ENCODE measurements around the gene NRCAM. TPM values are rescaled to one million over a fixed set of nuclear protein-coding genes. Genes with fewer than 3 reads are reported as not detected.
A peak's percentile ranks its signal among the peaks of the same experiment; 100 is the strongest.

NRCAM gene
- total and polyA plus RNA-seq, 8 donors, result 10.6 to 36.7 (median 16.2) TPM

DNA sequence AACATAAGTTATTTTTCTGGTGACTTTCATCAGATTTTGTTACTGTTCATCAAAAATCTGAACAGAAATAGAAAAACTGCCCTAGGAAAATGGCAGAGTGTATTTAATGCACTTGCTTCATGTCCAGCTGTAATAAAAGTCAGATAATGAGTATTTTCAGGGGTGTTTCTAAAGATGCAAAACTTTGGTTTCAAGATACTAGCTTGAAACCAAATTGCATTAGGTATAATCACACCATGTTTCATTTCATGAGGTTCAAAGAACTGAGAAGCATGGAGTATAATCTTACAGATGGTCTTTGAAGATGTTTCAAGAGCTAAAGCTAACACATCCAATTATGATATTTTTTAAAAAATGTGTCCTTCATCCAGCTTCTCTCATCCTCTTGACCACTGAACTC lies 128.9 kb downstream of the NRCAM start:
- H3K27me3 ChIP-seq, result no peaks in the 10 kb centered on the region
- H3K36me3 ChIP-seq, result no peaks in the 10 kb centered on the region
- no peak for ATAC-seq
- H3K27ac ChIP-seq, result no peak overlapping the region
- intact Hi-C loops (cut with DNase I), result no loop called here
- no peak for DNase-seq
- TF ChIP-seq, protein P1, sequence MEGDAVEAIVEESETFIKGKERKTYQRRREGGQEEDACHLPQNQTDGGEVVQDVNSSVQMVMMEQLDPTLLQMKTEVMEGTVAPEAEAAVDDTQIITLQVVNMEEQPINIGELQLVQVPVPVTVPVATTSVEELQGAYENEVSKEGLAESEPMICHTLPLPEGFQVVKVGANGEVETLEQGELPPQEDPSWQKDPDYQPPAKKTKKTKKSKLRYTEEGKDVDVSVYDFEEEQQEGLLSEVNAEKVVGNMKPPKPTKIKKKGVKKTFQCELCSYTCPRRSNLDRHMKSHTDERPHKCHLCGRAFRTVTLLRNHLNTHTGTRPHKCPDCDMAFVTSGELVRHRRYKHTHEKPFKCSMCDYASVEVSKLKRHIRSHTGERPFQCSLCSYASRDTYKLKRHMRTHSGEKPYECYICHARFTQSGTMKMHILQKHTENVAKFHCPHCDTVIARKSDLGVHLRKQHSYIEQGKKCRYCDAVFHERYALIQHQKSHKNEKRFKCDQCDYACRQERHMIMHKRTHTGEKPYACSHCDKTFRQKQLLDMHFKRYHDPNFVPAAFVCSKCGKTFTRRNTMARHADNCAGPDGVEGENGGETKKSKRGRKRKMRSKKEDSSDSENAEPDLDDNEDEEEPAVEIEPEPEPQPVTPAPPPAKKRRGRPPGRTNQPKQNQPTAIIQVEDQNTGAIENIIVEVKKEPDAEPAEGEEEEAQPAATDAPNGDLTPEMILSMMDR (IDR thresholded peaks at IDR 0.05), result no peak
- H3K9me3 ChIP-seq, result no peaks in the 10 kb centered on the region
- no peaks in the 10 kb centered on the region for H3K4me1 ChIP-seq
- H3K4me3 ChIP-seq, result no peak overlapping the region

DNA sequence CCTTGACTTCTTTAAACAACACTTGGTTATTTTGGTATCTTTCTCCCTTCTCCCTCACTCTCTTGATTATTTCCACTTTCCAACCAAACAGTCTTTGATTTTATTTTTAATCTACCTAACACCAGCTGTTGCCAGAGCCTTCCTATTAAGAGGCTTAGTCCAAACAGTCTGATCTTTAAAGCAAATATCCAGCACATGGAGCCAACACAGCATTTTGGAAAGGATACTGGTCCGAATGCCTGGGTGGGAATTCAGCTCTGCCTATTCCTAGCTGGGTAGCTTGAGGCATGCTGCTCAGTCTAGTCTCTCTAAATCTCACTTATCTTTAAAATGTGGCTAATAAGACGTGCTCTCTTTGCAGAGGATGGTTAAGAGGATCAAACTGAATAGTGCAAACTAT lies 129.3 kb downstream of the NRCAM start:
- H3K27ac ChIP-seq, result no peak overlapping the region
- intact Hi-C loops (cut with DNase I), result no loop called here
- no peaks in the 10 kb centered on the region for H3K4me1 ChIP-seq
- no peak for DNase-seq
- TF ChIP-seq, protein P1 (IDR thresholded peaks at IDR 0.05), result no peak
- no peak for ATAC-seq
- no peaks in the 10 kb centered on the region for H3K36me3 ChIP-seq
- no peaks in the 10 kb centered on the region for H3K27me3 ChIP-seq
- no peaks in the 10 kb centered on the region for H3K9me3 ChIP-seq
- no peak overlapping the region for H3K4me3 ChIP-seq

DNA sequence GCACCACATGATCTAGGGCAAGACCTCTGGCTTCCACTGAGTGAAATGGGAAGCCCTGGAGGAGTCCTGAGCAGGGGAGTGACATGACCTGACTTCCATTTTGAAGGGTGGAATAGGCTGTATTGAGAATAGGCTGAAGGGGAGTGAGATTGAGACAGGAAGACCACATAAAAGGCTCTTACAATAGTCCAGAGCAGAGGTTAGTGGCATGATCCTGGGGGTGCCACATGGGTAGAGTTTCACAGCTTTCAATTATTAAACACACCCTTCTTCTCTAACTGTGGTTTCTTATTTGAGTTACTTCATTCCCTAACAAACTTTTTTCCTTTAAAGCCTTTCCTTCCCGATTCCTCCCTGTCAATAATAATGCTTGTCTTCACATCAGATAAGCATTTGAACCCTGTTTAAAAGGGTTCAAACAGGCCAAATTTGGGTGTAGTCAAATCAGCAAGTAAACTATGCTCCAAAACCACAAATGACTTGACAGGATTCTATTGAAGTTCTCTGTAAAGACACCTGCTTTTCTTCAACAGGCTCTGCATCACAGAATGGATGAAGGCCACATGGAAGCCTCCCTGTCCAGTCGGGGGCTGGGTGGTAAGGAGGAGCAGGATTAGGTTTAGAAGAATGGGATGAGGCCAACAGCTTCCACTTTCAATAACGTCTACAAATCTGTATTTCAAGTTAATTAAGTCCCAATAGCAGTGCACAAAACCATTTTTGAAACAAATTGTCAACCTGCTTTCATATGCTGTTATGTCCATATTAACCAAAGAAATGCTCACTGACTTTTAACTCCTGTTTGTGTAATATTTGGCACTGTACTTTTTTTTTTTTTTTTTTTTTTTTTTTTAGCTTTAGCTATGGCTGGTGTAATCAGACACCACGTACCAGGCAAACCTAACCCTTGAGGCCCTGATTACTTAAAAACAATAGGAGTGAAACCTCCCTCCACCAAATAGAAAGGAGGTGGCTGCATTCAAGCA lies 131.9 kb downstream of the NRCAM start:
- no peak overlapping the region for H3K4me3 ChIP-seq
- ATAC-seq, result no peak
- no peaks in the 10 kb centered on the region for H3K9me3 ChIP-seq
- DNase-seq, result no peak
- H3K4me1 ChIP-seq, result no peaks in the 10 kb centered on the region
- no peak overlapping the region for H3K27ac ChIP-seq
- intact Hi-C loops (cut with DNase I), result no loop called here
- no peaks in the 10 kb centered on the region for H3K27me3 ChIP-seq
- no peaks in the 10 kb centered on the region for H3K36me3 ChIP-seq
- TF ChIP-seq, protein P1 (IDR thresholded peaks at IDR 0.05), result no peak

DNA sequence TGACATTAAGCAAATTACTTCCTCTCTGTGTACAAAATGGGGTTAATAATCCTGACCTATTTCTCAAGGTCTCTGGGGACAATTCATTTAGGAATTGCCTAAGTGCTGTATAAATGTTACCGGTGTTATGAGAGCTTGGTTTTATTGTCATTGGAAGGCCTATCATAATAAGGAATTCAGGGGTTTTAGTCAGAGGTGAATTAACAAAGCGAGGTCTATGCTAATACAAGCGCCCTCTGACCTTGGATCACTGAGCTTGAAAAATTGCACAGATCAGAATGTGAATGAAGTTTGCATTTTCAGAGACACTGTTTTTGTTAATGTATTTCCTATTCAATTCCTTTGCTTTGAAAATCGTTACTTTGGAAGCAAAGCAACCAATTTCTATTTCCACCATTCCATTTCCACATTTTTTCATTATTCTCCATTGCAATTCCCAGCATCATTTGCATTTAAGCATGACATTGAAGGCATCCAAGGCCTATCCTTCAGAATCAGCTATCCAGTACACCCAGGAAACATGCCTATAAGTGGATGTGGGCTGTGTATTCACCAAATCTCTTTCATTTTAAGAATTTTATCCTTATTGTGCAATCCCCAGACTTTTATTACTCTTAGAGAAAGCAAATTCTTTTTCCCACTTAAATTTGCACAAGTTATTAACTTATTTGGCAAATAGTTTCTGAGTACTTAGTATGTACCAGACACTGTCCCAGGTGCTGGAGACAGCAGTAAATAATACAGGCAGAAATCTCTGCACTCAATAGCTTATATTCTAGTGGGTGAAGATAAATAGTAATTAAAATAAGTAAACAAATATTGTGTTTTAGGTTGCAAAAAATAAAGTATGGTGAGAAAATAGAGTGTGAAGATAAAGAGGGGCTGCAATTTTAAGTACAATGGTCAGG lies 133.1 kb downstream of the NRCAM start:
- H3K36me3 ChIP-seq, result no peaks in the 10 kb centered on the region
- ATAC-seq (no peak), DNase-seq (no peak)
- H3K4me1 ChIP-seq, result no peaks in the 10 kb centered on the region
- intact Hi-C loops (cut with DNase I), result no loop called here
- H3K4me3 ChIP-seq, result no peak overlapping the region
- TF ChIP-seq, protein P1 (IDR thresholded peaks at IDR 0.05), result no peak
- H3K27ac ChIP-seq, result no peak overlapping the region
- no peaks in the 10 kb centered on the region for H3K27me3 ChIP-seq
- H3K9me3 ChIP-seq, result no peaks in the 10 kb centered on the region

DNA sequence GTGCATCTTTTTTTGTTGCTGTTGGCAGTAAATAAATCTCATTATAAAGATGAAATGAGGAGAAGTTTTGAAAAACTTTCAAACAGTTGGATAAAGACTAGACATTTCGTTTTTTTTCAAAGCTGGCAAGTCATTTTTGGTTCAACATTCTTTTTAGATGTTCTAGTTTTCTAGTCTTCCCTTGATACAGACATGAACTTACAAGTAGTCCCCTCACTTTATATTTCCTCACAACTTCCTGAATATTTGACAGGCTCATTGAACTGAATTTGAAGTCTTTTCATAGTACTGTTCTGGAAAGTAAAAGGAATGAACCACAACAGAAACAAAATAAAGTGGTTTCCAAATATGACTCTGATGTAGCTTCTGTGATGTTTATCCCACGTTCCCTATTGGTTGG lies 134.2 kb downstream of the NRCAM start:
- H3K4me1 ChIP-seq, result no peaks in the 10 kb centered on the region
- TF ChIP-seq, protein P1 (IDR thresholded peaks at IDR 0.05), result no peak
- no peaks in the 10 kb centered on the region for H3K9me3 ChIP-seq
- no peak overlapping the region for H3K27ac ChIP-seq
- intact Hi-C loops (cut with DNase I), result no loop called here
- H3K27me3 ChIP-seq, result no peaks in the 10 kb centered on the region
- DNase-seq, result peak in 1 of 4 donors; percentile 21
- peak; percentile 29 for ATAC-seq
- H3K4me3 ChIP-seq, result no peak overlapping the region
- no peaks in the 10 kb centered on the region for H3K36me3 ChIP-seq
